Activated naive CD8-positive, alpha-beta T cell treated with anti-CD3 and anti-CD28 coated beads for 36 hours (primary cell): ENCODE results near the gene VLDLR. TPM values are rescaled to one million over a fixed set of nuclear protein-coding genes. Genes with fewer than 3 reads are reported as not detected.

Experiments used
- DNase-seq: peaks from one replicate; pipeline ENCODE4 v3.0.0; 2021
- H3K27ac Mint-ChIP-seq: one replicate; pipeline ENCODE4 v1.8.0; 2022; ENCODE audit warnings: mild to moderate bottlenecking, moderate library complexity, mixed read lengths
- H3K27me3 Mint-ChIP-seq: one replicate; pipeline ENCODE4 v1.8.0; 2022; ENCODE audit warnings: mild to moderate bottlenecking, mixed read lengths
- H3K36me3 Mint-ChIP-seq: one replicate; pipeline ENCODE4 v1.8.0; 2021; ENCODE audit warnings: mild to moderate bottlenecking, mixed read lengths
- H3K4me1 Mint-ChIP-seq: one replicate; pipeline ENCODE4 v1.8.0; 2021; ENCODE audit warnings: mixed read lengths
- H3K4me3 Mint-ChIP-seq: one replicate; pipeline ENCODE4 v1.8.0; 2022; ENCODE audit warnings: mild to moderate bottlenecking, moderate library complexity, mixed read lengths
- H3K9me3 Mint-ChIP-seq: one replicate; pipeline ENCODE4 v1.8.0; 2022; ENCODE audit warnings: mixed read lengths
- total RNA-seq, 2 experiments: library from RNA; stranded (reverse); gene quantifications; one replicate each; pipeline ENCODE4 v1.2.3, GENCODE V29; 2021

The VLDLR gene
- 1 to 10 TPM; 8.7 to 9.3 TPM for total RNA-seq

GRCh38 chr9:2621722-2622460 is at the start of gene VLDLR:
Gene VLDLR, plus strand, starts transcription at chr9:2621787. Its CDS starts 403 bp downstream, at chr9:2622190.
- DNase-seq, result no peak
- H3K27me3 Mint-ChIP-seq, result peaks cover 77% of the 10 kb centered on the region
- H3K4me3 Mint-ChIP-seq, result peak within 1 kb of the TSS; percentile 88
- H3K36me3 Mint-ChIP-seq, result peaks cover 10% of the 10 kb centered on the region
- no peaks in the 10 kb centered on the region for H3K9me3 Mint-ChIP-seq
- H3K27ac Mint-ChIP-seq, result peak within 1 kb of the TSS; percentile 86
- H3K4me1 Mint-ChIP-seq, result peaks cover 11% of the 10 kb centered on the region

DNA sequence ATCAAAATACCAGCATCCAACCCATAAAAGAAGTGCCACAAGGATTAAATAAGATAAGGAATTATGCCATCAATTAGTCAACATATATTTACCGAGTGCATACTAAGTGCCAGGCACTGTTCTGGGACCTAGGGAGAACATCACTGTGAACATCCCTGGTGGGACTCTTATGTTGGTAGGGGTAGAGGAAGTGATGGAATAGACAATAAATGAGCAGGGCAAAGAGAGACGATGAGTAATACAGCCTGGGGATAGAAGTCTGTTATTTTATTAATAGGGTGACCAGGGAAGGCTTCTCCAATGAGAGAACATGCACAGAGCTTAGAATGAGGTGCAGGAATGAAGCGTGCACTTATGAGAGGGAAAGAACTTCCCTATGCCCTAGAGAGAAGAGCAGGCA is 47.4 kb upstream of the VLDLR start:
- peaks cover 45% of the 10 kb centered on the region for H3K27me3 Mint-ChIP-seq
- H3K4me3 Mint-ChIP-seq, result no peak overlapping the region
- no peaks in the 10 kb centered on the region for H3K36me3 Mint-ChIP-seq
- H3K4me1 Mint-ChIP-seq, result no peaks in the 10 kb centered on the region
- H3K27ac Mint-ChIP-seq, result no peak overlapping the region
- no peaks in the 10 kb centered on the region for H3K9me3 Mint-ChIP-seq
- no peak for DNase-seq

DNA sequence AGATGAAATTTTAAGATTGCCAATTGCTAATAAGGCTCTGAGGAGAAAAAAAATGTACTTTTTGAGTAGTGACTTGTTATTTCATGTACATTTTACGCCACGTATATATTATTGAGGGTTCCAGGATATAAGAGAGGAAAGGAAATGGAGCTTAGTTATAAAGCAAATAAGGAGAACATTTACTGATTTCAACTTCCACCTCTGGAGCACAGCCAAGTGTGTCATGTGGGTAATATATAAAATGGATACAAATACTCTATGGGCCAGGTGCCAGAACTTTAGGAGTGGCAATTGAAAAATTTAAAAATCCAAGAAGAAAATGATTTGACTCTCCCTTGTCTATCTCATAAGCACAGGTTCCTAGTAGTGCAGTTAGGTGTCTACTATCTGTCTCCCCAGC is 45.0 kb upstream of the VLDLR start:
- Mint-ChIP-seq H3K27ac (no peak overlapping the region), H3K4me1 (no peaks in the 10 kb centered on the region), H3K27me3 (peaks cover 41% of the 10 kb centered on the region), H3K36me3 (no peaks in the 10 kb centered on the region), H3K9me3 (no peaks in the 10 kb centered on the region), H3K4me3 (no peak overlapping the region)
- no peak for DNase-seq

DNA sequence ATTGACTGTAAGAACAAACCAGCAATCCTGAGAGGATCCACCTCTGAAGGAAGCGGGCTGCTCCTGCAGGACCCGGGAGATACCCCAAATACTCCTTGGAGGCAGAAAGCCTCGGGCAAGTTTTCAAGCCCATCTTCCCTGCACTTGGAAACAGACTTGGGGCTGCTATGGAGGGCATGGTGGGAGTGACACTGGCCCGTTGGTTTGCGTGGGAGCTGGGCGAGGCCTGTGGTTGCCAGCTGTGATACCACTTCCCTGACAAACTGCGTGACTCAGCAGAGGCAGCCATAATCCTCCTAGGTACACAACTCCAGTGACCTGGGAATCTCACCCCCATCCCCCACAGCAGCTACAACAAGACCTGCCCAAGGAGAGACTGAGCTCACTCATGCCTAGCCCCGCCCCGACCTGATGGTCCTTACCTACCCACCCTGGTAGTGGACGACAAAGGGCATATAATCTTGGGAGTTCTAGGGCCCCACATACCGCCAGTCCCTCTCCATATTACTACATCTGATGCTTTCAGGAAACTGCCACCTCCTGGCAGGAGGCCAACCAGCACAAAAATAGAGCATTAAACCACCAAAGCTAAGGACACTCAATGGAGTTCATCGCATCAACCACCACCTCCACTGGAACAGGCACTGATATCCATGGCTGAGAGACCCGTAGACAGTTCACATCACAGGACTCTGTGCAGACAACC is 38.1 kb upstream of the VLDLR start:
- Mint-ChIP-seq H3K36me3 (peaks cover 2% of the 10 kb centered on the region), H3K27me3 (peaks cover 32% of the 10 kb centered on the region), H3K4me1 (no peaks in the 10 kb centered on the region), H3K27ac (no peak overlapping the region), H3K4me3 (no peak overlapping the region), H3K9me3 (peaks cover 11% of the 10 kb centered on the region)
- no peak for DNase-seq

GRCh38 chr9:2591967-2592366 is 29.6 kb upstream of the VLDLR start:
- Mint-ChIP-seq H3K9me3 (peaks cover 20% of the 10 kb centered on the region), H3K4me1 (no peaks in the 10 kb centered on the region)

DNA sequence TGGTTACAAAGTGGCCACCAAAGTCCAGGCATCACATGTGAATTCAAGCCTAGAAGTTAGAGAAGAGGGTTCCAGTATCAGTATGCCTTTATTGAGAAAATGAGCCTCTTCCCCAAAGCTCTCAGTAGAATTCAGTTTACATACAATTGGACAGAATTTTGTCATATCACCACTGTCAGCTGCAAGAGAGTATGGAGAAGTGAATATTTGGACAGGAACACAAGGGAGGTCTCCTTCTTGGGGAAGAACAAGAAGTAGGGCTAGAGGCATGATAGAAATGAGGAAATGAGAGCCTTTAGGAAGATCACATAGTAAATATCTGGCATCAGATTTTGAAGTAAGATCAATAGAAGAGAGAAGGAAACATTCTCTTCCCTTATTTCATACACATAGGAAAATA is 27.8 kb upstream of the VLDLR start:
- H3K27me3 Mint-ChIP-seq, result peaks cover 17% of the 10 kb centered on the region

More at GRCh38 chr9:2591967-2592366, 29.6 kb upstream of the VLDLR start:
- Mint-ChIP-seq H3K27ac (no peak overlapping the region), H3K36me3 (peaks cover 2% of the 10 kb centered on the region), H3K27me3 (peaks cover 13% of the 10 kb centered on the region), H3K4me3 (no peak overlapping the region)
- no peak for DNase-seq

DNA sequence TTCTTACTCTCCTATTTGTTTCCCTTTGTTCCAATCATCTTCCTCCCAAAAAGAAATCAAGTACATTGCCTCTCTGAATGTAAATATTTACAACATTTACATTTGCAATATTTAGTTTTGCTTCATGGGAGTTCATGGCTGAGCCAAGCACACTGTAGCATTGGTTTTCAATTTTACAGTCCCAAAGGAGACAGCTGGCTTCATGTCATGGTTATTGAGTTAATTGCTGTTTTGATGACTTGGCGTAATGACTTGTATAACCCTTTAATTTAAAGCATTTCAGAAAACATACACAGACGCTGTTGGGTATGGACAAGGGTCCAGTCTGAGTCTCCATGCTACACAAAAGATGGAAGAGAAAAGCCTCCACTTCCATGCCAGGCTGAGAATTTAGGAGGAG is 25.6 kb upstream of the VLDLR start:
- peaks cover 16% of the 10 kb centered on the region for H3K9me3 Mint-ChIP-seq
- no peak overlapping the region for H3K4me3 Mint-ChIP-seq
- H3K27ac Mint-ChIP-seq, result no peak overlapping the region
- DNase-seq, result no peak
- peaks cover 26% of the 10 kb centered on the region for H3K27me3 Mint-ChIP-seq
- H3K36me3 Mint-ChIP-seq, result peaks cover 2% of the 10 kb centered on the region
- no peaks in the 10 kb centered on the region for H3K4me1 Mint-ChIP-seq

More for the DNA sequence above, 27.8 kb upstream of the VLDLR start:
- Mint-ChIP-seq H3K4me1 (no peaks in the 10 kb centered on the region), H3K36me3 (peaks cover 2% of the 10 kb centered on the region), H3K27ac (no peak overlapping the region), H3K4me3 (no peak overlapping the region), H3K9me3 (peaks cover 20% of the 10 kb centered on the region)
- DNase-seq, result no peak

- Mint-ChIP-seq H3K4me1 (no peaks in the 10 kb centered on the region), H3K4me3 (no peak overlapping the region), H3K27ac (no peak overlapping the region), H3K9me3 (peaks cover 7% of the 10 kb centered on the region), H3K27me3 (peaks cover 32% of the 10 kb centered on the region), H3K36me3 (peaks cover 2% of the 10 kb centered on the region)
- no peak for DNase-seq
Measured at GRCh38 chr9:2597483-2597882, 24.1 kb upstream of the VLDLR start.

DNA sequence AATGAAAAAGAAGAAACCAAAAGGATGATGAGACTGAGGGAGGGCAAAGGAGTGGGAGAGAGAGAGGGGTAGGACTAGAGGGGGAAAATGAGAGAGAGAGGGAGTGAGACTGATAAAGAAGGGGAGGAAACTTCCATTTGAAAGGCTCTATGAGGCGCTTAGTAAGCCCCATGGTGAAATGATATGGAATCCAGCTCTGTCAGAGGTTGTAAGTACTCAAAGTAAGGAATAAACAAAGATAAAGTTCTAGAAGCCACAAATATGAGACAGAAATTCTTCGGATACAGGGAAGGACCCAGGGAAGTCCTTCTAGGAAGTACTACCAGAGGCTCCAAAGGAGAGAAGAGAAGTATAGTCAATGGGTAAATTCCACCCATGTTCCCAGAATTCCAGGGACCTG is 21.7 kb upstream of the VLDLR start:
- H3K36me3 Mint-ChIP-seq, result no peaks in the 10 kb centered on the region
- H3K27ac Mint-ChIP-seq, result no peak overlapping the region
- peaks cover 28% of the 10 kb centered on the region for H3K27me3 Mint-ChIP-seq

DNA sequence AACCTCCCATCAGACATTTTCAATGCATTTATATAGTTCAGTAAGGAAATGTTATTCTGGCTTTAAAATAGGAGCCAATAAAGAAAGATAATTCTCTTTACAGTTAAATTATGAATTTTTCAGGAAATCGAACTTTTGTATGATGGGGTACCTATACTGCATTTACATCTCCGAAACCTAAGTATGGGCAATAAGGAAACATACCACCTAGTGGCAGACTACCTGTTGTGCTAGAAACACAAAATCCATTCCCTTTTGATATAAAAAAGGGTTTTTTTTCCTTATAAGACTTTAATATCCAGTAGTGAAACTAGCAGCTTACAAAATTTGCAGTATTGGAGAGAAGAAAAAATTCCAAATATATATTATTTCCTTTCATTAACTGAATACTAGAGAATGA is 21.3 kb upstream of the VLDLR start:
- H3K4me1 Mint-ChIP-seq, result no peaks in the 10 kb centered on the region
- no peaks in the 10 kb centered on the region for H3K36me3 Mint-ChIP-seq
- no peak overlapping the region for H3K4me3 Mint-ChIP-seq
- no peak overlapping the region for H3K27ac Mint-ChIP-seq
- peaks cover 28% of the 10 kb centered on the region for H3K27me3 Mint-ChIP-seq
- H3K9me3 Mint-ChIP-seq, result no peaks in the 10 kb centered on the region
- DNase-seq, result no peak

More for the DNA sequence above, 21.7 kb upstream of the VLDLR start:
- H3K9me3 Mint-ChIP-seq, result no peaks in the 10 kb centered on the region
- H3K4me1 Mint-ChIP-seq, result no peaks in the 10 kb centered on the region
- no peak for DNase-seq
- no peak overlapping the region for H3K4me3 Mint-ChIP-seq

DNA sequence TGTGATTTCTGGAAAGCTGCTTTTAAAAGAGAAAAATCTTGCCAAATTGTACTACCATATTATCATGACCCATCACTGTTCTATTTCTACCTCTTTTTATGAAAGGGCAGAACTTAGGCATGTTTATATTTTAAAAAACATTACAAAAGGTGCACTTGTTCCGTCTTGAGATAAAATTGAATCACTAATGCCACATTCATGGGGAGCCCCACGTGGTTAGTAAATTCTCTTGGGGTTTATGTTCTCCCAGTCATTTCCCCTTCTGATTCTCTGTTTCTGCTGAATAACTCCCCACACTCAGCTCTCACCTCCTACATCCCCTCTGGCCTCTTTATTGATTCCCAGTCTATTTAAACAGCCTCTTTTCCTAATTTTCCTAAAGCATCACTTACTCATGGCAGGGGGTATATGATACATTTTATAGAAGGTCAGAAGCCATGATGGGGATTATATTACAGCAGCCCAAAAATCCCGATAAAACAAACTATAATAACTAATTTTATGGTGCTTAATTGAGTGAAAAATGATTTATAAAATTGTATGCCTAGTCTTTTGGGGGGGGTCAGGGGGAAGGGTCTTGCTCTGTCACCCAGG is 19.7 kb upstream of the VLDLR start:
- Mint-ChIP-seq H3K4me1 (no peaks in the 10 kb centered on the region), H3K4me3 (no peak overlapping the region), H3K36me3 (no peaks in the 10 kb centered on the region), H3K27me3 (peaks cover 28% of the 10 kb centered on the region), H3K27ac (no peak overlapping the region), H3K9me3 (no peaks in the 10 kb centered on the region)
- DNase-seq, result no peak

GRCh38 chr9:2602704-2603116 is 18.9 kb upstream of the VLDLR start:
- no peaks in the 10 kb centered on the region for H3K9me3 Mint-ChIP-seq
- DNase-seq, result no peak
- H3K4me1 Mint-ChIP-seq, result no peaks in the 10 kb centered on the region
- no peaks in the 10 kb centered on the region for H3K36me3 Mint-ChIP-seq
- H3K27me3 Mint-ChIP-seq, result peaks cover 25% of the 10 kb centered on the region
- H3K27ac Mint-ChIP-seq, result no peak overlapping the region
- no peak overlapping the region for H3K4me3 Mint-ChIP-seq

- no peak overlapping the region for H3K4me3 Mint-ChIP-seq
- no peak for DNase-seq
- no peak overlapping the region for H3K27ac Mint-ChIP-seq
- no peaks in the 10 kb centered on the region for H3K9me3 Mint-ChIP-seq
- peaks cover 23% of the 10 kb centered on the region for H3K27me3 Mint-ChIP-seq
- H3K36me3 Mint-ChIP-seq, result no peaks in the 10 kb centered on the region
- H3K4me1 Mint-ChIP-seq, result no peaks in the 10 kb centered on the region
Measured at GRCh38 chr9:2603621-2604020, 18.0 kb upstream of the VLDLR start.

GRCh38 chr9:2605246-2605645 is 16.3 kb upstream of the VLDLR start:
- Mint-ChIP-seq H3K9me3 (no peaks in the 10 kb centered on the region), H3K27me3 (peaks cover 13% of the 10 kb centered on the region), H3K36me3 (no peaks in the 10 kb centered on the region), H3K4me3 (no peak overlapping the region), H3K27ac (no peak overlapping the region), H3K4me1 (no peaks in the 10 kb centered on the region)
- DNase-seq, result no peak

DNA sequence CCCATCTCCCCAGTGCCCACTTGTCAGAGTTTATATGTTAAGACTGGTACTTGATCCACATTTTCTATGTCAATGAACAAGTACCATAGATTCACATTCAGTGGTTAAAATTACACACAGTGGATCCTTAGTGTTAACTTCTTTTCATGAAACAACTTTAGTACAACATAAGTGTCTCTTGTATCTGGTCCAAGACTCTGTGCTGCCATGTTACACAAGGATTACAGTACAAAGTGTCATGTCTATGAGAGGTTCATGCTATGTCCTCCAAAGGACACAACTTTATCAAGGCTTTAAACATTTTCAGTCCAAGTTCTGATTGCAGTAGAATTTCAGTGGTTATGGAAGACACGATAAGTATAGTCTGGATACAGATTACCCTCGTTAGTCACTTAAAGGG is 13.3 kb upstream of the VLDLR start:
- no peak overlapping the region for H3K27ac Mint-ChIP-seq
- H3K9me3 Mint-ChIP-seq, result no peaks in the 10 kb centered on the region
- H3K4me3 Mint-ChIP-seq, result no peak overlapping the region
- H3K36me3 Mint-ChIP-seq, result no peaks in the 10 kb centered on the region
- DNase-seq, result no peak
- peaks cover 8% of the 10 kb centered on the region for H3K27me3 Mint-ChIP-seq
- no peaks in the 10 kb centered on the region for H3K4me1 Mint-ChIP-seq
